ENCODE measurements around the gene UBE2D2. TPM values are rescaled to one million over a fixed set of nuclear protein-coding genes. Genes with fewer than 3 reads are reported as not detected.

Gene UBE2D2
- total and polyA plus RNA-seq, 4 donors, result 84.1 to 97.8 (median 91.2) TPM

GRCh38 chr5:139667730-139668063, 106.6 kb downstream of the UBE2D2 start:
- WGBS, 2 donors, result 52% methylated on average over 5 of the region's 5 CpGs
- no peak for TF ChIP-seq CTCF (IDR thresholded peaks at IDR 0.05; ENCODE audit: control extremely low read depth, extremely low read depth)
- ATAC-seq (ENCODE audit: insufficient read depth, low FRiP score), result no peak
- H3K9ac ChIP-seq (ENCODE audit: insufficient read depth in 1 of 2, low read length in 2 of 2), result peak overlapping the region; percentile 27 to 37
- H3K4me1 ChIP-seq (ENCODE audit: control insufficient read depth in 5 of 5, insufficient read depth in 5 of 5, low read length in 5 of 5), result peaks cover 6 to 46% (median 18%) of the 10 kb centered on the region in 5 donors
- H3K27ac ChIP-seq (ENCODE audit: low read depth in 1 of 2, low read length in 1 of 2), result peak overlapping the region; percentile 92 to 95
- peak in 1 of 3 donors; percentile 40 for DNase-seq
- H3K9me3 ChIP-seq (ENCODE audit: control insufficient read depth in 4 of 4, insufficient read depth in 3 of 4, low read length in 3 of 4), result no peaks in the 10 kb centered on the region
- H3K27me3 ChIP-seq (ENCODE audit: control insufficient read depth in 3 of 3, insufficient read depth in 3 of 3, low read length in 2 of 3), result no peaks in the 10 kb centered on the region
- peak overlapping the region; percentile 14 for H3K4me3 ChIP-seq
- H3K36me3 ChIP-seq (ENCODE audit: control insufficient read depth in 4 of 4, insufficient read depth in 4 of 4, low read length in 4 of 4), result no peaks in the 10 kb centered on the region

GRCh38 chr5:139668064-139668880, 107.1 kb downstream of the UBE2D2 start:
- H3K9ac ChIP-seq (ENCODE audit: insufficient read depth in 1 of 2, low read length in 2 of 2), result peak overlapping the region; percentile 37 to 40
- WGBS, 2 donors, result 6% methylated on average over 55 of the region's 55 CpGs
- peak overlapping the region; percentile 92 to 95 for H3K27ac ChIP-seq (ENCODE audit: low read depth in 1 of 2, low read length in 1 of 2)
- peak; percentile 55 to 73 (median 68) for DNase-seq
- TF ChIP-seq CTCF (IDR thresholded peaks at IDR 0.05; ENCODE audit: control extremely low read depth, extremely low read depth), result no peak
- no peaks in the 10 kb centered on the region for H3K36me3 ChIP-seq (ENCODE audit: control insufficient read depth in 4 of 4, insufficient read depth in 4 of 4, low read length in 4 of 4)
- H3K4me1 ChIP-seq (ENCODE audit: control insufficient read depth in 5 of 5, insufficient read depth in 5 of 5, low read length in 5 of 5), result peaks cover 6 to 46% (median 18%) of the 10 kb centered on the region in 5 donors
- ATAC-seq (ENCODE audit: insufficient read depth, low FRiP score), result peak; percentile 28
- peak overlapping the region; percentile 14 for H3K4me3 ChIP-seq
- H3K9me3 ChIP-seq (ENCODE audit: control insufficient read depth in 4 of 4, insufficient read depth in 3 of 4, low read length in 3 of 4), result no peaks in the 10 kb centered on the region
- H3K27me3 ChIP-seq (ENCODE audit: control insufficient read depth in 3 of 3, insufficient read depth in 3 of 3, low read length in 2 of 3), result no peaks in the 10 kb centered on the region

- Histone ChIP-seq H3K9ac (ENCODE audit: insufficient read depth in 1 of 2, low read length in 2 of 2) (no peak overlapping the region), H3K27me3 (ENCODE audit: control insufficient read depth in 3 of 3, insufficient read depth in 3 of 3, low read length in 2 of 3) (no peaks in the 10 kb centered on the region), H3K36me3 (ENCODE audit: control insufficient read depth in 4 of 4, insufficient read depth in 4 of 4, low read length in 4 of 4) (no peaks in the 10 kb centered on the region), H3K9me3 (ENCODE audit: control insufficient read depth in 4 of 4, insufficient read depth in 3 of 4, low read length in 3 of 4) (no peaks in the 10 kb centered on the region), H3K4me3 (no peak overlapping the region), H3K27ac (ENCODE audit: low read depth in 1 of 2, low read length in 1 of 2) (peak overlapping the region; percentile 92 to 95), H3K4me1 (ENCODE audit: control insufficient read depth in 5 of 5, insufficient read depth in 5 of 5, low read length in 5 of 5) (peaks cover 6 to 51% (median 22%) of the 10 kb centered on the region in 5 donors)
- no peak for TF ChIP-seq CTCF (IDR thresholded peaks at IDR 0.05; ENCODE audit: control extremely low read depth, extremely low read depth)
- peak in 1 of 3 donors; percentile 24 for DNase-seq
- ATAC-seq (ENCODE audit: insufficient read depth, low FRiP score), result no peak
- 79 to 80% methylated on average over 18 of the region's 18 CpGs for WGBS, 2 donors
These were observed 108.0 kb downstream of the UBE2D2 start for GRCh38 chr5:139668924-139669661.

Measured in lung (tissue), 12 donors.